ENCODE data around the gene CELF4.

CELF4 gene

DNA sequence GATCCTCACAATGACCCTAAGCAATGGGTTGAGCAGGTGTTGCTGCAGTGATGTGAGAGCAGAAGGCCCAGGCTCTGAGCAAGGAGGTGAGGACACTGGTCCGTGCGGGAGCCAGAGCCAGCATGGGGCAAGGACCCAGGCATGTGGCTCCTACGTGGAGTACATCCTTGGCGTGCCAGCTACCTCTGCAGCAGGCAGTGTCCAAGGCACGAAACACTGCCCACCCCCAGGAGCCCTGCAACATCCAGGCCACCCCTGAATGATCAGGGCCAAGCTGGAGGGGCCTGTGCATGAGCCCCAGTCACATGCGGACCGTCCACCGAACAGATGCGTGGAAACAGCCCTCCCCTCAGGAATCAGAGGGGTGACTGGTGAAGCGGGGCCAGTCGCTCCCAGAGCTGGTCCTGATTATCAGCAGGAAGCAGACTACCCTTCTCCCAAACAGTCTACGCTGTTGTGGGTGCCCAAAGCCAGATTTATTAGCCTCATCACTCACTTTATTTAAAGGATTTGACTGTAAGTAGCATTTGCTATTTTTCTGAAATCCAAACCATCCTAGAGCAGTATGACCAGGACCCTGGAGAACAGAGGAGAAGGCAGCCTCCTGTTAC lies 16.8 kb downstream of the CELF4 start:
- DNase-seq = no peak

DNA sequence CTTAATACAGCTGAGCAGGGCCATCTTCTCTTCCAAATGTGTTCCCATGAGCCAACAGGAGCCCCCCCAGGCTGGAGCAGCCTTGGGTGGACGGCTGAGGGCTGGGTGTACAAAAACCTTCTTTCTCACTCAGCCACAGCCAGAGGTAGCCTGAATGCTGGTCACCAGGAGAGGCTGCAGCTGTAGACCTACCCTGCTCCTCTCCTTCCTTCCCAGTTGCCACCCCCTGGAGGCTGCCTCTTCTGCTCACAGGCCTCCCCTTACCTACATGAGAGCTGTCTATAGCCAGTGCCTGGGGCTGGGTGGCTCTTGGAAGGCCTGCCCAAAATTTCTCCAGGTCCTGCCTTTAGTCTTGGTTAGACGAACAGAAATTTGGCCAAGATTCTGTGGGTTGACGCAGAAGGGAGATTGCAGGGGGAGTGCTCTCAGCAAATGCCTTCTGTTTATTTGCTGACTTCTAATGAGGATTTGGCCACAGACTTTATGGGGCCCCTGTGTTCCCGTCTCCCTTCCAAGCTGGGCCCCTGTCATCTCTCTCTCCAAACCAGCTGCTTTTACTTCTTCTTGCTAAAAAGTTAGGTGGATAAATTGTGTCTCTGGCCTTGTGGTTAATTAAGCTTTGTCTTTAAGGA lies 18.3 kb downstream of the CELF4 start:
- DNase-seq = no peak

DNA sequence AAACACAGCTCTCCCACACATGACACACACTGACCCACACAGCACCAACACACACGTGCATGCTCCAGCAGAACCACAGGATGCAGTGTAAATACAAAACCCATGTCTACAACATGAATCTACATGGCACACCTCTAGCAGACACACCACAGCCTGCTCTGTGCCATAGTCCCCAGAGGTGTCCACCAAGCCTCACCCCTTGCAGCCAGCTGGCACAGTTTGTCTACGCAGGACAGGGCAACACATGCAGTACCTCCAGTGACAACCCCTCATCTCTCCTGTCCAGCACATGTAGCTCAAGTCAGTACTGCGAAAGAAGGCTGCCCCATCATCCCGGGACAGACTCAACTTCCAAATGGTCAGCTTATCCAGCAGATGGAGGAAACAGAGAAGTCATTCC lies 18.9 kb downstream of the CELF4 start:
- DNase-seq = no peak

GRCh38 chr18:37546272-37546537 lies 19.4 kb downstream of the CELF4 start:
- DNase-seq = no peak

DNA sequence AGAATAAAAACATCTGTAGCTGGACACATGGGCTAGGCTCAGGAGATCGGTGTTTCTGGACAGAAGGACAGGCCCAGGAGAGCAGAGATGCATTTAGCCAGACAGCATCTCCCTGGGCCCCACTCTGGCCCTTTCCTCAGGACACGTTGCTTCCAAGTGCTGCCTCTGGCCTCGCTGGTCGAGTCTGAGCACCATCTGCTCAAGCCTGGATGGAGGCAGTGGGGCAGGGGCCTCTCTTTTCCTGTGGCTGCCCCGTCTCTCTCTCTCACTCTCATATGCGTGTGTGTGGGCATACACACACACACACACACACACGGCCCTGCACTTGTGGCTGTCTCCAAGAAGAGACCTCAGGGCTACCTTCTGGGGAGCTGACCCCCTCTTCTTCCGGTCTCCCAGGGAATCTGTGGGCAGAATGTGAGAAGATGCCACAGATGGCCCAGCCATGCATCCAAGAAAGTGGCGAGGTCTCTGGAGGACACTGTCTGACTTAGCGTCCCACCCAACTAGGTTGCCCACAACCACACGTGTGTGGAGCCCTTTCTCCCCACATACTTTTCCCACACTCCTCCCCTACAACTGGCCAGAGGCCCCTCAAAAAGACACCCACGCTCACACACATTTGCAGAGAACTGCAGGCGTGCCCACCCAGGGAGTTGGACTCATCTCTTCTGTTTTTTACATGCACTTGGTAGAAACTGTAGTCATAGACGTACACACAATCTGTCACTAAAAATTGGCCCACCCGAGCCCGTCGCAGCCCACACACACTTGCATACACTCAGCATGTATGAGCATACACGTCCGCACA lies 19.9 kb downstream of the CELF4 start:
- peak in 16 of 58 donors; percentile 24 to 58 (median 42) for DNase-seq

DNA sequence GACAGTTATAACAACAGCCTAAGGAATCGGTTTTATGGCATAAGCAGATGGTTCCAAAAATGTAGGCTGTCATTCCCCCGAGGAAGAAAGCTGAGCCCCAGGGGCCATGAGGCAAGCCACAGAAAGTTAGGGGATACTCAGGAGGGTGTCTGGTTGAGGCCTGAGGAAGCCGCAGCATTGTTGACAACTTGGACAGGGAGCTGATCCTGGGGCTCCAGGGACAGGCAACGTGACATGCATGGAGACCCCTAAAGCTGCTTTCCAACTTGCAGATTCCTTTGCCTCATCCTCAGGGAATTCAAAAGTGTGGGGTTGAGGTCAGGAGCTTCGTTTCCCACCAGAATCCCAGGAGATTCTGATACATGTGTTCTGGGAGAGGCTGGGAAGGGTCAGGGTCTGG lies 20.9 kb downstream of the CELF4 start:
- no peak for DNase-seq

GRCh38 chr18:37544217-37544616 lies 21.4 kb downstream of the CELF4 start:
- DNase-seq = no peak

GRCh38 chr18:37543321-37543720 lies 22.3 kb downstream of the CELF4 start:
- DNase-seq = no peak

GRCh38 chr18:37541517-37541916 lies 24.1 kb downstream of the CELF4 start:
- no peak for DNase-seq

DNA sequence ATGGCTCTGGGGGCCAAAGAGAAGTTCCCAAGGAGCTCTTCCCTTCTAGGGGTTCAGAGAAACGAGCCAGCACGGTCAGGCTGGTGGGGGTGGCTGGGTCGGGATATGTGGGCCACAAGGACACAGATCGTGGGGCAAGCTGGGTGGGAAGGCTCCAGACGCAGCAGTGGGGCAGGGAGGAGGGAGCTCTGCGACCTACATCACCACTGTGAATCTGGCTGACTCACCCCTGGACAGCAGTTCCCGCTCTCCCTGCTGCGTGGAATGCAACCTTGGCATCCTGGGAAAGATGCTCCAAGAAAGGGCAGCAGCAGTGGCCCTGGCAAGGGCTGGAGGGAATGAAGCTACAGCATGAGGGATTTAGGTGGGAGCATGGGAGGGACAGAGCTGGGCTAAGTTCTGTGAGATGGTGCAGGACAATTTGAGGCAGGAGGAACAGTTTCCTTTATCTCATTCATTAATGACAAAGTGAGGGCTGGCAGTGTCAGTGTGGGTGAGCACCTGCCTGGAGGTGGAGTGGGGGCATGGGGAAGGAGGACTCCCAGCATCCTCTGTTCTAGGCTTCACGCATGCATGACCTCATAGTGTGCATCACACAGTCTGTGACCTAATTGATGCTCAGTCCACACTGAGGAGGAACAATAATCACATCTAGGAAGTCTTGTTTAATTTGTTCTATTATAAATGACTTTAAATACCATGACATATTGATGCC lies 25.0 kb downstream of the CELF4 start:
- DNase-seq = no peak

DNA sequence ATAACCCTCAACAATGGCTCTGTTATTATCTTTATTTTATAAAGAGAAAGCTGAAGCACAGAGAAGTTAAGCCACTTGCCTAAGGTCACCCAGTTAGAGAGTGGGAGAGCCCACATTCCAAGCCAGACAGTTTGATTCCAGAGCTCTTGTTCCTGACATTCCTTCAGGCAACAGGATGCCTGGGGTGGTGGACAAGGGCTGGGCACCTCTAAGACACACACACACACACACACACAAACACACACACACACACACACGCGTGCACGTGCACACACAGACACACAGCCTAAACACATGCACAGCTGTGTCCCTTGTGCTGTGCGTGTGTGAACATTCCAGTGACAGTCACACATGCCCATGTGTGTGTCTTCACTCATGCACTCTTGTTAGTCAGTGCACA lies 26.4 kb downstream of the CELF4 start:
- DNase-seq = no peak

DNA sequence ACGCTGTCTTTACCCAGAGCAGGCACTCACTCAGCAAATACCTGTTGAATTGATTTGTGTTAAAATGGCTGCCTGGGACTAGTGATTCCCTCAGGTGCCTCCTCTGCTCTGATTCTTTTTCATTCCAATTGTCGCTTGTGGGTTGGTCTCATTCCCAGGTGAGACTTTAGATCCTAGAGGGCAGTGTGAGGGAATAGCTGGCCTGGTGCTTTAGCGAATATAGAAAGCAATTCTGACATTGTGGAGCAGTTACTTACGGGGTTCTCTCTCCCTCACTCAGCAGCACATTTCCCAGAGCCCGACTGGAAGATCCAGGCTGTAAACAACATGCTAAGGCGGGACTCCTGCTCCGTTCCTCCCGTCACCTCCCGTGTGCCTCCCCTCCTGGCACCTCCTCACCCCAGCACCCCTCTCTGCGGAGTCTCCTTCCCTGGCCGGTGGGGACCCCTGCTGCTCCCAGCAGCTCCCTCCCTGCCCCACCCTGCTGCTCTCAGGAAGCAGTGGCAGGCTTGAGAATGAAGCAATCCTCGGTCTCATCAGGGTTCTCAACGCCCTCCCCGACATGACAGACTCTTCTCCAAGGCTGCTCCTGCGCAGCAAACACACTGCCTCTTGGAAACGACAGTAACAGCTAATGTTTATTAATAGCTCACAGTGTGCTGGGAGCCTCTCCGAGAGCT lies 26.9 kb downstream of the CELF4 start:
- peak in 16 of 58 donors; percentile 9 to 49 (median 30) for DNase-seq

GRCh38 chr18:37537868-37538525 lies 27.6 kb downstream of the CELF4 start:
- DNase-seq = peak in 57 of 58 donors; percentile 6 to 83 (median 48)

GRCh38 chr18:37536656-37537055 lies 28.9 kb downstream of the CELF4 start:
- no peak for DNase-seq

DNA sequence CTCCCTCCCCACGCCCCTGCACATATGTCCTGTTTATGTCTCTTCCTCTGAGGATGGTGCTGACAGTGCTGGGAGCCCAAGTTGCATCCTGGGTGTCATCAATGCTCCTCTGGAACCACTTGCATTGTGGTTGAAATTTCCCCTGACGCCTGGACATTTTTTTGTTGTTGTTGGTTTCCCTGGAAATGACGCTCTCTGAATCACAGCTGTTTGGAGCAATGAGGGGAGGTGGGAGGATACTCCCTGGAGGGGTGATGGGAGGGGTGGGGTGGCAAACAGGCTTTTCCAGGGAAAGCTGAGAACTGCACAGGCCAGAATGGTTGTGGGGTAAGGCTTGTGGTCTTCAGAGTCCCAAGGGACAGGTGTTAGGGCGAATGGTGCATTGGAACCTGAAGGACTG lies 29.6 kb downstream of the CELF4 start:
- no peak for DNase-seq

DNA sequence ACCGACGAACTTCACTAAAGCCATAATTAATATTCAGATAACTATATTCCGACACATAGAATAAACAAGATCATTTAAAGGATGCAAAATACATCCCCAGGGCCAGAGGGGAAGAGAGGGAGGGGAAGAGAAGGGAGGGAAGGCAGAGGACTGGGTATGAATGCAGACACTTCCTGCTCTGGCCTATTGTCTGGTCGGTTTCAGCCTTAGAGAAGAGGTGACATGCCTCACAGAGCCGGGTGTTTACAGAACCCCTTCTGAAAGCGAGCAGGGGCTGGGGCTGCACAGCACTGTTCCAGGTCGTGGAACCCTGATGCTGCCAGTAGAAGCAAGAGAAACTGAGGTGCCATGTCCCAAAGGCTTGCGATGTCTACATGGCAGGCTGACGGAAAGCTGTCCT lies 31.0 kb downstream of the CELF4 start:
- DNase-seq = no peak

GRCh38 chr18:37533647-37534584 lies 31.7 kb downstream of the CELF4 start:
- DNase-seq = no peak

- DNase-seq = peak in 26 of 58 donors; percentile 7 to 77 (median 34)
Observed at GRCh38 chr18:37532917-37533316, 32.7 kb downstream of the CELF4 start.

DNA sequence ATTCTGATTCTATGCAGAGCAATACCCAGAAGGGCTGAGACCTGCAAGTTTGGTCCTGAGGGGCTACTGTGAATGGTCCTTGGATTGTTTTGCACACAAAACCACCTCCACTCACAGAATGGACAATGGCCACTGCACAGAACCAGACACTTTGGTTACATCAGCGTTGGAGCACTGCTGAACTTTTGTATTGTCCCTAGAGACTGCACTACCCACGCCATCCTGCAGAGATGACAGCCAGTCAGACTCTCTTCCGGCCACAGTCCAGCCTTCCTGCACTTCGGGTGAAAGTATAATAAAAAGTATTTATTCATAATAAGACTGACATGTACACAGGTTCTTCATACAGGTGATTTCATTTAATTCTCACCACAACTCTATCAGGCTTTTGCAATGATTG lies 35.7 kb downstream of the CELF4 start:
- no peak for DNase-seq

- DNase-seq = no peak
Observed at GRCh38 chr18:37529296-37529695, 36.3 kb downstream of the CELF4 start.
